Fibroblast of skin of scalp (primary cell): ENCODE data around the gene P3H3.
"Not testable (repeated sequence)": the region's sequence is repeated elsewhere in the genome, so short reads cannot be mapped to it uniquely, and the experiment has no call there.

Experiments
- DNase-seq: peaks from one replicate; pipeline ENCODE4 v3.0.0-alpha.2; 2013

Gene P3H3

DNA sequence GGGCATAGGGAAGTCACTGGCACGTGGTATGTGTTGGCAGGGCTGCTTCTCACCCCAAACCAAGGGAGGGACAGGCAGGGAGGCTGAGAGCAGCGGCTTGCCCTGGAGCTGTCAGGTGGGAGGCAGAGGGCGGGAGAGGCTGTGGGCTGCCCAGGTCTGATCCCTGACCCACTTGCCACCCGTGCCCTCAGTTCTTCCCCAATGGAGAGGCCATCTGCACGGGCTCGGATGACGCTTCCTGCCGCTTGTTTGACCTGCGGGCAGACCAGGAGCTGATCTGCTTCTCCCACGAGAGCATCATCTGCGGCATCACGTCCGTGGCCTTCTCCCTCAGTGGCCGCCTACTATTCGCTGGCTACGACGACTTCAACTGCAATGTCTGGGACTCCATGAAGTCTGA is 17.2 kb downstream of the P3H3 start:
- no peak for DNase-seq

DNA sequence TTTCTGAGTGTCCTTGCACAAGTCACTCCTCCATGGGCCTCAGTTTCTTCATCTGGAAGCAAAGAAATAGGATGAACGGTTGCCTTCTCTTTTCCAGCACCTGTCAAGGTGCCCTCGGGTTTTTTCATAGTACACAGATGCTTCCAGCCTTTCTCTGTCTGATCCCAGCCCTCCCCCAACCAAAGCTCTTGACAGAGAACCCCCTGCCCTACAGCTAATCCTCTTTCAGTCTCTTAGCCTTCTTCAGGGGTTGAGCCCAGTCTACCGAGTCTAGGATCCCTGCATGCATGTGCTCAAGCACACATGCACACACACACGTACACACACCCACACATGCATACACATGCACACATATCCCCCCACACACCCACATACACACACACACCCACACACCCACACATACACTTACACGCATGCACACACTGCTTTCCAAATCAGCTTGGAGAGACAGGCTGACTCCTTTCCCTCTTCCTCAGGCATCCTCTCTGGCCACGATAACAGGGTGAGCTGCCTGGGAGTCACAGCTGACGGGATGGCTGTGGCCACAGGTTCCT is 18.2 kb downstream of the P3H3 start:
- DNase-seq, result no peak

DNA sequence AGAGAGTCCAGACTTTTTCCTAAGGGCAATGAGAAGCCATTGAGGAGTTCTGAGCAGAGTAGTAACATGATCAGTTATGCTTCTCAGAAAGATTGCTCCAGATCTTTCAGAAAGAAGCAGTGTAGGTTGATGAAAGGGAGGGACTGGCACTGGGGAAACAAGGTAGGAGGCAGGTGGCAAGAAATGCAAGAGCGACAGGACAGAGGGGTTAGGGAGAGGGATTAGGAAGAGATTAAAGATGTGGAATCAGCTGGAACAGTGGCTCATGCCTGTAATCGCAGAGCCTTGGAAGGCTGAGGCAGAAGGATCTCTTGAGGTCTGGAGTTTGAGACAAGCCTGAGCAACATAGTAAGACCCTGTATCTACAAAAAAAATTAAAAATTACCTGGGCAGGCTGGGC is 19.5 kb downstream of the P3H3 start:
- DNase-seq, result no peak

DNA sequence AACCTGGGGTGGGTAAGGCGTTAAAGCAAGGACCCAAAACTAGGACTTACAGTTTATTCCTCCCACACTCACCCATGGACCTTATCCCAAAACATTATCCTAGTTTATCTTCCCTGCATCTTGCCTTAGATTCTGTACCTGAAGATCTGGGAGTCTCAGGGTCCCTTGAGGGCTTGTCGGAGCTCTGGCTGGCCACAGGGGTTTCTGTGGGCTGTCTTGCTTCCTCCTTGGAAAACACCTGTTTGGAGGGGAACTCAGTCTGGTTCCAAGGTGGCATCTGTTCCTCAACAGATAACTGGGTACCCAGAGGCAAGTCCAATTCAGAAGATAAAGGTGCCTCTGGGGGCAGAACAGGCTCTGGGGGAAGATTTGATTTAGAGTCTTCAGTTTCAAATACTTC is 21.2 kb downstream of the P3H3 start:
- DNase-seq, result no peak

DNA sequence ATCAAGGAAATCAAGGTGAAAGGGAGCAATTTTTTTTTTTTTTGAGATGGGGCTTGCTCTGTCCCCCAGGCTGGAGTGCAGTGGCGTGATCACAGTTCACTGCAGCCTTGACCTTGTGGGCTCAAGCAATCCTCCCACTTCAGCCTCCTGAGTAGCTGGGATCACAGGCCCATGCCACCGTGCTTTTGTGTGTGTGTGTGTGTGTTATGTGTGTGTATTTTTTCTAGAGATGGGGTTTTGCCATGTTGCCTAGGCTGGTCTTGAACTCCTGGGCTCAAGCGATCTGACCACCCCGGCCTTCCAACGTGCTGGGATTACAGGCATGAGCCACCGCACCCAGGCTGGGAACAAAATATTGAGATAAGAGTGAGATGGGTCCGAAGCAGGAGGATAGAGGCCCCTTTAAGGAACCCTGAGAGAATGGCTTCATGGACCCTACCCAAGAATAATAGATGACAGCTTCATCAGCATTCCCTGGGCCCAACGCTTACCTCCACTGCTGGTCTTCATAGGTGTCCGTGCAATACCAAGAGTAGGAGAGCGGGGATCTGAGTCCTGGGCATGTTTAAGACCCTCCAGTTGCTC is 21.9 kb downstream of the P3H3 start:
- no peak for DNase-seq

DNA sequence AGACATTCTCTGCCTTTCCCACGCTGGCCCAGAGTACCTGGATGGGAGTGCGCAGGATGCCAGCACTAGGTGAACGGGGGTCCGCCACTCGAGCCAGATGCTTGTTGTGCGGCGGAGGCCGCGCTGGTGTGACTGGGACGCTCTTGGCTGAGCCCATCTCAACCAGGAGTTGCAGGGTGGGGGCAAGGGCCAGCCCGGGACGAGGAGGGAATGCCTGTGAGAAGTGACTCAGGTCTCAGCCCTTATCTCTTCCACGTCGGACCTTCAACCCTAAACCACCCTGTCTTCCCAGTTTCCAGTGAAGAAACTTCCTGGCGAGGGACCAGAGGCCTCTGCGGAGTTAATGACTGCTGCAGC is 22.6 kb downstream of the P3H3 start:
- no peak for DNase-seq

DNA sequence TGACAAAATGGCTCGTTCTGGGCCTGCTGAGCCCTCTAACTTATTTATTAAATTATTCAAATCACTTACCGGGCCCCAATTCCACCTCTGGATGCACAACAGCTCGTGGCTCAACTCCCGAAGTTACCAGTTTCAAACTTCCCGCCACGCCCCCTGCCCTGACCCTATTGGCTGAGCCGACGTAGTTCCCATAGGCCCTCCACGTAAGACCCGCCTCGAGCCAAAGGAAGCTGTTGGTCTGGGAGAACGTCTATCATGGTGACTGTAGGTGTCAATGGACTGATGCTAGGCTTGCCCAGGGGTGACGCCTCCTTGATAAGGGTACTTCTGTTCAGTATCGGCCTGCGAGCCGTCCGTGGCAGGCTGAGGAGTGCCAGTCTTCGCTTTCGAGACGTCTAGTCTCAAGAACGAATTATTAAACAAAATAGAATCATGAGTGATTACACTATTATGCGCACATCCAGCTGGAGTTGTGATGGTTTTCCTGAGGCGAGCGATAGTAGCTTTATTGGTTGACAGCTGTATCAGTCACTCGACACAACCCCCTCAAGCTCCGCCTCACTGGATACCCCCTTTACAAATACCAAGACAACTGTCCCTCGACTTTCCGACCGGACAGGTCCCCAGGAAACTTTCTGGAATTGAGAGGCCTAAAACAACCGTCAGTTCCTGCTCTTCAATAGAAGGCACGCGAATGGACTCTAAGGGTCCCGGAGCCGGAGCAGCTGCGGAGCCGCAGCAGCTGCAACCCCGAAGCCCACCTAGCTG is 23.1 kb downstream of the P3H3 start, which contains the start of gene CDCA3:
CDCA3 (minus strand) TSS at position 134 of the 768 bp plus-strand sequence. CDS start 334 bp downstream, outside the sequence.
- DNase-seq, result peak; percentile 99

DNA sequence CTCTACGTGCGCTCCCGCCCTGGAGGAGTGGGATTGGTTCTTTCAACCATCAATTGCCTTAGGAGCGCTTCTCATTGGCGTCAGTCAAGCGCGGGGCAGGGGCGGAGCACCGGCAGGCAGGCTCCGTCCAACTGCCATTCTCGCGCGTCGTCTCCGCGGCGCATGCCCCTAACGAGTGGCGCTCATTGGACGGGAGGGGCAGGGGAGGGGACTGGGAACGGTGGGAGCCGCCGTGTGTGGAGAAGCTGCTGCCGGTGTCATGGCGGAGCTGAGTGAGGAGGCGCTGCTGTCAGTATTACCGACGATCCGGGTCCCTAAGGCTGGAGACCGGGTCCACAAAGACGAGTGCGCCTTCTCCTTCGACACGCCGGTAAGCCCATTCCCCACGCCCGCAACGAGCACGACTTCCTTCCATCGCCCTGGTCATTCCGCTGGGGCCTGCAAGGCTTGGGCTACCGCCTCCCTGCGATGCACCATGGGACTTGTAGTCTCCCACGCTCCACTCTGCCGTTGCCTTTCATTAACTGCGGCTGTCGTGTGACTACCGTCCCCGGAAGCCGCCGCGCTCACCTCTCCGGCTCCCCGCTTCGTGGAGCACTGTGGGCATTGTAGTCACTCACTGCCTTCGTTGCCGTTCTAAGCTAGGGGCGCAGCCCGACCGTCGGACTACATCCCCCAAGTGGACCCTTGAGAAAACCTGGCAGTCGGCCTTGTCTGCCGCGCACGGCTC is 23.9 kb downstream of the P3H3 start, which contains the start of gene USP5:
USP5 (plus strand) TSS at position 230 of the 730 bp plus-strand sequence; CDS start at position 260, 30 bp downstream.
- peak; percentile 100 for DNase-seq

DNA sequence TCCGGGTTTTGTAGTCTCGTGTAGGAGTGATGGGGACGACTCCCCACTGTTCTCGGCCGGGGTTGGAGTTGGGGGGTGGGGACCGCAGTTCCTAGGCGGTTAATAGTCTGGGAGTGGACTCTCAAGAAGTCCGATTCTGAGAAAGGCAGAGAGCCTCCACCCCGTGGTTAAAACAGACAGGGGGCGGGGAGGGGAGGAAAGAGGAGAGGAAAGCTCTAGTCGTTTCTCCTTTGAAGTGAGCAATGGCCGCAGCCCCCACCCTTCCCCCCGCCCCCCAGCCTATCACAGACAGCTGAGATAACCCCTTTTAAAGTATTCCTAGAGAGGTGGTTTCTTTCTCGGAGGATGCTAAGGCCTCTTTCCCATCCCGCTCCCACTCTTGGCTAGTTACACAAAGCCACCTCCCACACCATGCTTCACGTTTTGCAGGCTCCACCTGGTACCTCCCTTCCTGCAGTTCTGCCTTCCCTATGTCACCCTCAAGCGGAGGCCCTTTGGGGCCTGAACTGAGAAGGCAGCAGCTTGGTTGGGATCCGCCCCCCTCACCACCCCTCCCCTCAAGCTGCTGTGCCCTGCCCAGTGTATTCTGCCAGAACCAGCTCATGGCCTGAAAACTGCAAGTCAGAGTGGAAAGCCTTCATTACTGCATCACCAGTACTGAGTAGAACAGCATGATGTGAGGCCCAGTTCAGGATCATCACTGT is 24.6 kb downstream of the P3H3 start:
- peak; percentile 73 for DNase-seq

DNA sequence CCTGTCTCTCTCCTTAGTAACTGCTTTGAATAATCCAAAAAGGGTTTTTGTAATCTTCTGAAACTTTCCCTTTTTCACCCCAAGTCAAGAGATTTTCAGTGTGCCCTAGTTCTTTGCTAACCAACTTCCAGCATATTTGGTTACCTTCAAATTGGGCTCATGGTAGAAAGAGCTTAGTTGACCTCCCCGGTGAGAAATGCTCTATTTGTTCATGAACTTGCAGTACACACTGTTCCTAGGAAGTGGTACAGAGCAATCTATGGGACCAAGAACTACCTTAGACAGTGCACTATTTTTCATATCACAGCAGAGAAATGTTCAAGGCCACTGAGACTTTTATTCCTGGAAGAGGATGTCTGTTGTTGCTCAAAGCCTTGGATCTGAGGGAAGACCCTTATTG is 25.4 kb downstream of the P3H3 start:
- DNase-seq, result no peak

DNA sequence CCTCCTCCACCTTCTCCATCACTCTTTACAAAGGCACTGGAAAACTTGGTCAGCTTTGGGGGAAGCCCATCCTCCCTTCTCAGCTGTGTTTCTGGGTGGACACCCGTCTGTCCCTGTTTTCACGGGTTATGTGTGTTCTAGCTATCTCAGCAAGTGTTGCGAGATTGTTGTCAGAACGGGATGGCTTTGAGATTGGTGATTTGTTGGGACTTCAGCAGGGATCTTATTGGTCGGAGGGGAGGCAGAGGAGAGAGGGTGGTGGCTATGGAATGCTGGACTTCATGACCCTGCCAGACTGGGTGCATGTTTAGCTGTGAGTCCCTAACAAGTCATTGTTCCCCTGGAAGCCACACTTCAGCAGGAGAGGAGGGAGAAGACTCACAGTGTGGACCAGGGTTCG is 25.8 kb downstream of the P3H3 start:
- no peak for DNase-seq

DNA sequence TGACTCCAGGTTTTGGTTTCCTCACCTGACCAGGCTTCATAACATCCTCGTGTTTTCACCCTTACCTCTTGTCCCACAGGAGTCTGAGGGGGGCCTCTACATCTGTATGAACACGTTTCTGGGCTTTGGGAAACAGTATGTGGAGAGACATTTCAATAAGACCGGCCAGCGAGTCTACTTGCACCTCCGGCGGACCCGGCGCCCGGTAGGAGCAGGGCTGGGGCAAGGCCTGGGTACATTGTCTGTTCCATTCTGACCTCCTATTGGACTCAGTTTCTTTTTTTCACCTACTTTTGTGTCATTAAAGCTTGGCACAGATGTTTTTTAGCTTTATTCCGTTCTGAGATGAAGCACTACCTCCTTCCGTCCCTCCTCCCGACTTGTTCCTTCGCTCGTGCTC is 27.1 kb downstream of the P3H3 start:
- DNase-seq, result no peak

DNA sequence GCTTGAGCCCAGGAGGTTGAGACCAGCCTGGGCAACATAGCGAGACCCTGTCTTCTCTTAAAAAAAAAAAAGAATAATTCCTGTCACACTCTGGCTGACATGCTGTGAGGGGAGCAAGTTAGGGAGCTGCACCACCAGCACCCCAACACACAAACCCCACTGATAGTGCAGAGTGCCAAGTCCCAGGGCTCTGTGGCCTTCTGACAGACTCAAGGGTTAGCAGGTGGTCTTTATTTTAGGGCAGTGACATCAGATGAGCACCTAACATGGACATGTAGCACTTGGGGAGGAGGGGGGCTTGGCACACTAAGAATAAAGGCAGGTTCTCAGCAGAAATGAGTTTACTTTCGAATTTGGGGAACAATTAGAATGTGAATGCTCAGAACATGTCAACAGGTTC is 30.6 kb downstream of the P3H3 start:
- no peak for DNase-seq

DNA sequence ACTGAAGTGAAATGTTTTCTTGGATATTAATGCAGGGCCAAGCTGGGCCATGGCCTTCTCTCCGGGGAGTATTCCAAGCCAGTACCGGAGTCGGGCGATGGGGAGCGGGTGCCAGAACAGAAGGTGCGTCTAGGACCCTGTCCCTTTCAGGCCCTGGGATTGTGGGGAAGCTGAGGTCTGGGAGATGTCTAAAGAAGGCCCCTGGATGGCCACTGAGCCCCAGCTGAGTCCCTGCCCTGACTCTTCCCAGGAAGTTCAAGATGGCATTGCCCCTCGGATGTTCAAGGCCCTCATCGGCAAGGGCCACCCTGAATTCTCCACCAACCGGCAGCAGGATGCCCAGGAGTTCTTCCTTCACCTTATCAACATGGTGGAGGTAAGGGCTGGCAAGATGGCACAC is 31.9 kb downstream of the P3H3 start:
- DNase-seq, result no peak

DNA sequence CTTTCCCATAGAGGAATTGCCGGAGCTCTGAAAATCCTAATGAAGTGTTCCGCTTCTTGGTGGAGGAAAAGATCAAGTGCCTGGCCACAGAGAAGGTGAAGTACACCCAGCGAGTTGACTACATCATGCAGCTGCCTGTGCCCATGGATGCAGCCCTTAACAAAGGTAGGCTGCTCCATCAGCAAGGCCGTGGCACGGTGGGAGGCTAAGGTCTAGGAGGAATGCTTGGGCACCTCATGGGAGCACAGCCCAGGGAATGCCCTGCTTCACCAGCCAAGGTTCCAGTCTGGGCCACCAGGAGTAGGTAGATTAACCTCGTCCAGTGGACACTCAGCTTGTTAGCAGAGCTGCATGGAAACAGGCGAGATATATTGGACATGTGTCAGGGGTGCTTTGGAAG is 32.7 kb downstream of the P3H3 start:
- no peak for DNase-seq

DNA sequence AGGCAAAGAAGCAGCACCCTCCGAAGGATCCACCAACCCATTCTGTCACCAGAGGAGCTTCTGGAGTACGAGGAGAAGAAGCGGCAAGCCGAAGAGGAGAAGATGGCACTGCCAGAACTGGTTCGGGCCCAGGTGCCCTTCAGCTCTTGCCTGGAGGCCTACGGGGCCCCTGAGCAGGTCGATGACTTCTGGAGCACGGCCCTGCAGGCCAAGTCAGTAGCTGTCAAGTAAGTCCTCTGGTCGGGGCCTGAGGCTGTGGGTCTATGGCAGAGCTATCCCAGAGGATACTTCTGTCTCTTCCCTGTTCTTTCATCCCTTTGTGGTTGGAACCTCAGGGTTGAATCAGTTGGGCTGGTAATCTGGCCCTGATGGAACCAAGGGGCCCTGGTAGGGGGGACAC is 33.2 kb downstream of the P3H3 start:
- no peak for DNase-seq

DNA sequence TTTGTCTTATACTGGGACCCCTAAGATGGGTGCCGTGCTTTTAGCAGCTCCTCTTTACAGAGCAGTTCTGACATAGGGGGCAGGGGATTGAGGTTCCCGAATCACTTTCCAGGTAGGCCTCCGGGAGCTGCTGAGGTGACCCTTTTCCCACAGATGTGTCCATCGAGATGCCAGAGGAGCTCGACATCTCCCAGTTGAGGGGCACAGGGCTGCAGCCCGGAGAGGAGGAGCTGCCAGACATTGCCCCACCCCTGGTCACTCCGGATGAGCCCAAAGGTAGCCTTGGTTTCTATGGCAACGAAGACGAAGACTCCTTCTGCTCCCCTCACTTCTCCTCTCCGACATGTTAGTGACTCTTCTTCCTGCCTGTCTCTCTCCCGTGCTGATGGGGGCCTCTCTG is 34.8 kb downstream of the P3H3 start:
- DNase-seq, result no peak

DNA sequence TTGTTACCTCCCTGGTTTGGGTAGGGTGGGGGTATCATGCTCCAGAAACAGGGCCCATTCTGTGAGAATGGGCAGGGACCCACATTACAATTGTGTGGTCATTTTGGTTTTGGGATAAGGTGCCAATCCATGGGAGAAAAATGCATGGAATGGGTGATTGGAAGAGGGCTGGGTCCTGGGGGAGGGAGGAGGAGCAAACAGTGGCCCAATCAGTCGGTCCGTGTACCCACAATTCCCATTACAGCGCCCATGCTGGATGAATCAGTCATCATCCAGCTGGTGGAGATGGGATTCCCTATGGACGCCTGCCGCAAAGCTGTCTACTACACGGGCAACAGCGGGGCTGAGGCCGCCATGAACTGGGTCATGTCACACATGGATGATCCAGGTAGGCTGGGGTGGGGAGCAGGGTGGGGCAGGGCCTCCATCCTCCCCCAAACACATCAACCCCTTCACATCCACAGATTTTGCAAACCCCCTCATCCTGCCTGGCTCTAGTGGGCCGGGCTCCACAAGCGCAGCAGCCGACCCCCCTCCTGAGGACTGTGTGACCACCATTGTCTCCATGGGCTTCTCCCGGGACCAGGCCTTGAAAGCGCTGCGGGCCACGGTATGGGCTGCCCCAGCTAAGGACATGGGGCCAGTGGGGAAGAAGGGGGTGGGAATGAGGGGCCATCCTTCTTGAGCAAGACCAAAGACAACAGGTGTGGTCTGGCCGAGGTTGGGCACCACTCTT is 35.5 kb downstream of the P3H3 start:
- peak; percentile 46 for DNase-seq

DNA sequence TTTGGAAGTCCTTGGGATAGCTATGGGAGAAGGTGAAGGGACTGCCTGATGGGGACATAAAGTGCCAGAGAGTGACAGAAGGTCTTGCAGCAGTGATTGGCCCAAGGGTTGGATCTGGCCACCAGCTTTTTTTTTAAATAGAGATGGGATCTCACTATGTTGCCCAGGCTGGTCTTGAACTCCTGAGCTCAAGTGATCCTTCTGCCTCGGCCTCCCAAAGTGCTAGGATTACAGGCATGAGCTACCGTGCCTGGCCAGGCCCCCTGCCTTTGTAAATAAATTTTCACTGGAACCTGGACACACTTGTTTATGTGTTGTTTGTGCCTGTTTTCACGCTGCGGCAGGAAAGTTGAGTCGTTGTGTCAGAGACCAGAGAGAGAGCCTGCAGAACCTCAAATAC is 37.1 kb downstream of the P3H3 start:
- not testable (repeated sequence) for DNase-seq

DNA sequence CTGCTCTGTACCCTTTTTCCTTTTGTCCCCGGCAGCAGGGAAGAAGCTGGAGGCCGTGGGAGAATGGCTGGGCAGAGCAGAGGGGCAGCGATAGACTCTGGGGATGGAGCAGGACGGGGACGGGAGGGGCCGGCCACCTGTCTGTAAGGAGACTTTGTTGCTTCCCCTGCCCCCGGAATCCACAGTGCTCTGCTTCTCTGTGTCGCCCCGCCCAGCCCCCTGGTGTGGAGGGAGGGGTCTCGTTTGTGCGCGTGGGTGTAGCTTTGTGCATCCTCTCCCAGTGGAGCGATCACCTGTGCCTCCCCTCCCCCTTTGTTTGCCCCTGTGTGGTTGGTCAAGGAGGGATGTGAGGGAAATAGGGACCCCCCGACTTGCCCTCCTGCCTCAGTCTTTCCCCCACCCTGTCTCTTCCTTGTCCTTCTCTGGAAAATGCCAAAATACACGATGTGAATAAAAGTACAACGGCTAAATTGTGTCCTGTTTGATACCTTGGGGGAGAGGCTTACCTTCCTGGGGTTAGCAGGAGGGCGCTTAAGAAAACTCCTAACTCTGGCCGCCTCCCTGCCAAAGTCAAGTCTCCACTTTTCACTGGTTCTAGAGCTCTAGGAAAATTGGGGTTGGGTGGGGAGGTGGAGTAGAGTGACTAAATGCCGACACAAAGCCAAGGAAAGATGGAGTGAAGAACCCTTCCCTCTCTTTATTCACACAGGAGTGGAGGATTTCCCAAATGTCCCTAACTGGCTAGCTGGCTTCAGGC is 38.1 kb downstream of the P3H3 start:
- DNase-seq, result no peak

DNA sequence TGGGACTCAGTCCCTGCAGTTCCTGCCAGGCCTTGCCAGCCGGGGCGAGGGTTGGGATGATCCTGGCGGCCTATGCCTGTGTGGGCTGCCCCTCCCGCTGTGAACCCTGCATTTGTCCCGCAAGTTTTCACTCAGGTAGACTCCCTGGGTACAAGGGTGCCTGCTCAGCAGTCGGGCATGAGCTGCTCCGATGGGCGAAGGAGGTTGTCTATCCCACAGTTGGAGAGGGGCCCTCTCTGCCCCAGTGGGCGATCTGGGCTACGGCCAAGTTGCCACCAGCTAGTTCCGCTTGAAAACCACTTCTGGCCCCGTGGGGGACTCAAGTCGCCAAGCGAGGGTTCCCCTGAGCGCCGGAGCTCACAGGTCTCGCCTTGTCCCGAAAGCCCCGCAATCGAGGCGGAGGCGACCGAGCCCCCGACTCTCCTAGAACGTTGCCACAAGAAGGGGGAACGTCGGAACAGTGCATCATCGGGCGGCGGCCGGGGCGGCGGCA is 38.8 kb downstream of the P3H3 start:
- no peak for DNase-seq
